Activated CD8-positive, alpha-beta memory T cell treated with anti-CD3 and anti-CD28 coated beads for 24 hours (primary cell): ENCODE measurements around the gene DDI2.
"Not testable (repeated sequence)": the region's sequence is repeated elsewhere in the genome, so short reads cannot be mapped to it uniquely, and the experiment has no call there.

Source experiments
- DNase-seq: peaks from one replicate; pipeline ENCODE4 v3.0.0-alpha.2; 2020

Gene DDI2

DNA sequence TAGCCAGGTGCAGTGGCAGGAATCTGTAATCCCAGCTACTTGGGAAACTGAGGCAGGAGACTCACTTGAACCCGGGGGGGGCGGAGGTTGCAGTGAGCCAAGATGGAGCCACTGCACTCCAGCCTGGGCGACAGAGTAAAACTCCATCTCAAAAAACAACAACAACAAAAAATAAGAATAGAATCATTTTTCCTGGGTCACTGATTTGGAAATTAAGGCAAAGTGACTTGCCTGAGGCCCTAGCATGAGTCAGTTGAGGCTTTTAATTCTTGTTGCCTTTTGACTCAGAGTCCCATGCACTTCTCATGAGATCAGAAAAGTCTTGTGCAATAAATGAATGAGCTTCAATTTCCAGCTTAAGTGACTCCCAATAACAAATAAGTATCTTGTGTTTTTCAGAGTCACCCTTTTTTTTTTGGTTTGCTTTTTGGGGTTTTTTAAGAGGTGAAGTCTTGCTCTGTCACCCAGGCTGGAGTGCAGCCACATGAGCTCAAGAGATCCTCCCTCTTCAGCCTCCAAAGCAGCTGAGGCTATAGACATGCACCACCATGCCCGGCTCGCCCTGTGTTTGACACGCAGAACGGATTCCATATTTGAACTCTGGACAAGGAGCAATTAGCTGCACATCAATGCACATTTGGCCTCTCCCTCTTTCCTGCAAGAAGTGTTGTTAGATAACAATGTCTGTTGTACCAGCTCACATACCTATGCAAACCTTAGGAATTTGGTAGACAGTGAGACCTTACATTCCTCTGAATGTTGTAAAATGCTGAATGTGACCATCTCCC, 63.5 kb downstream of the DDI2 start:
- DNase-seq, result no peak

GRCh38 chr1:15681349-15682292, 64.4 kb downstream of the DDI2 start:
- DNase-seq, result no peak

GRCh38 chr1:15682936-15683341, 65.7 kb downstream of the DDI2 start:
- no peak for DNase-seq

GRCh38 chr1:15683345-15684039, 66.2 kb downstream of the DDI2 start:
- no peak for DNase-seq

DNA sequence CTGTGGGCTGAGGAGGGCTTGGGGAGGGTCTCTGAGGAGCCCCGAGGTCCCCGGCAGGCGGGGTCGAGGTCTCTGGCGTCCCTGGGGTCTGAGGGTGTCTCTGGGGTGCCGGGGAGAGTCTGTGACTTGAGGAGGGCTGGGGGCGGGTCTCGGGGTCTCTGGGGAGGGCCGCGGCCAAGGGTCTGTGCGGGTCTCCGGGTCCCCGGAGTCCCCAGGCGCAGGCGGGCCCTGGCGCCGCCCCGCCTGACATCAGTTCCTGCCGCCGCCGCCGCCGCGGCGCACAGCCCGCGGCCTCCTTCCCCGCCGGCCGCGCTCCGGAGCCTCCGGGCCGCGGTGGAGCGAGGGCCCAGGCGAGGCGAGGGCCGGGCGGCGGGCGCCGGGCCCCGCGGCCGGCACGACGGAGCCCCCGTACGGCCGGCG, 66.8 kb downstream of the DDI2 start, which contains the start of gene PLEKHM2:
TSS of gene PLEKHM2 (plus strand) at position 279 of the 420 bp plus-strand sequence. CDS start 239 bp downstream, outside the sequence.
- DNase-seq, result peak; percentile 76

DNA sequence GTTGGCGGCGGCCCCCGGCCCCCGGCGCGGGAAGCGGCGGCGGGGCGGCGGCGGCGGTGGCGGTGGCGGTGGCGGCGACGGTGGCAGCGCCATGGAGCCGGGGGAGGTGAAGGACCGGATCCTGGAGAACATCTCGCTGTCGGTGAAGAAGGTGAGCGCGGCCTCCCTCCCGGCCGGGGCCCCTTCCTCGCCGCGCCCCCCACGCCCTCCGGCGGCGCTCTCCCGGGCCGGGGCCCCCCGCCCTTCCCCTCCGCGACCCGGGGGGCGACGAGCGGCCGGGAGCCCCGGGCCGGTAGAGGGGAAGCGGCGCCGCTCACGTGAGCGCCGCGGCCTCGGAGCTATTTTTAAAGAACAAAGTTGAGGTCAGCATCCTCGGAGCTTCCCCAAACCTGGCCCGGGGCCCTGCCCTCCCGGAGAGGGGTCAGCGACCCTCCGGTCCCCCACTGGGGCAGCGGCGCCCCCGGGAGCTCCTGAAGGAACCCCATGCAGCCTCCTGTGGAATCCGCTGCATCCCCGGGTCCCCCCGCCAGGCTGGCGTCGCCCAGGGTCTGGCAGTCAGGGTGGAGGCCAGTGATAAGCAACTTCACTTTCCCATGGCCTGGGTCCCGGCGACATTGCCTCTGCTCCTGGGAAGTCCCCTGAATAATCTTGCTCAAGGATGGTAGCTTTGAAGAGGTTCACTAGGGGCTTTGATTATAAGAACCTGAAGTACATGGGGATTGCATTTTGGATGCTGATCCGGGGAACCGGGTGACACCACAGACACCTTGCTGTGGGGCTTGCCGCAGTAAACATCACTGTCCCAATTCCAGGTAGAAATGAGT, 67.4 kb downstream of the DDI2 start:
- DNase-seq, result peak; percentile 79

GRCh38 chr1:15685820-15686219, 68.6 kb downstream of the DDI2 start:
- no peak for DNase-seq

DNA sequence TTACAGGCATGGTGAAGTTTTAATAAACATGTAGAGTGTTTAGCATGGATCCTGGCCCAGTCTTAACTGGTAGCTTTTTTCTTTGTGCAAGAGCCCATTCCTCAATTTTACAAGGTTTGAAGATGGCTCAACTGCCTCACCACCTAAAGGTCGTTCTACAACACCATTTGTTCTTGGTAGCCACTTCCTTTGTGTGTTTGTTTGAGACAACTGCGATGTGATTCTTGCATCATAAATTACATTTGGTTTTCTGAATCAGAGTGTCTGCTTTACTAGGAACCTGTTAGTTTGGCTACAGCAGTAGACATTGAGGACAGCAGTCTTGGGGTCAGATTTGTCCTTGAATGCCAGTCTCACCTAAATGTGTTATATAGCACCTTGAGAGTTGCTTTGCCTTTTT, 70.2 kb downstream of the DDI2 start:
- DNase-seq, result no peak

- no peak for DNase-seq
Observed at GRCh38 chr1:15690317-15690716, 73.1 kb downstream of the DDI2 start.

- no peak for DNase-seq
Observed at GRCh38 chr1:15691434-15692032, 74.3 kb downstream of the DDI2 start.

DNA sequence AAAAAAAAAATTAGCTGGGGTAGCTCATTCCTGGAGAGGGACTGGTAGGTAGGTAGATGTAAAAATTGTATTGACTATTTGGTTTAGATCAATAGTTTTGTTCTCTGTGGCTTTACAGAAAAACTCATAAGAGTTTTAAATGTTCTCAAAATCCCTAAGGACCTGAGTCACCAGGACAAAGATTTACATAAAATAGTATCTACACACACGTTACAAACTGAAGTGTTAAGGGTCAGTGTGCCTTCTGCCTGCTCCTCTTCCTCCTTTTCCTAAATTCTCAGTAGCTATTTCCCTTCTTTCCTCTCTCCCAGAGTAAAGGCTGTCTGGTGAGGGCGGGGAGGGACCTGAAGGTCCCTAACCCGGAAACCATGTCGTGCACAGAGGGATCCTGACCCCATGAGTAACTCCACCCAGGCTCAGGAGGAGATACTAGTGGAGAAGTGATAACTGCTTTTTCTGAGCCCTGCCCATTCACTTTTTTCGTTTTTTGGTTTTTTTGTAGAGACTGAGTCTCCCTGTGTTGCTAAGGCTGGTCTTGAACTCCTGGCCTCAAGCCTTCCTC, 74.9 kb downstream of the DDI2 start:
- DNase-seq, result no peak

DNA sequence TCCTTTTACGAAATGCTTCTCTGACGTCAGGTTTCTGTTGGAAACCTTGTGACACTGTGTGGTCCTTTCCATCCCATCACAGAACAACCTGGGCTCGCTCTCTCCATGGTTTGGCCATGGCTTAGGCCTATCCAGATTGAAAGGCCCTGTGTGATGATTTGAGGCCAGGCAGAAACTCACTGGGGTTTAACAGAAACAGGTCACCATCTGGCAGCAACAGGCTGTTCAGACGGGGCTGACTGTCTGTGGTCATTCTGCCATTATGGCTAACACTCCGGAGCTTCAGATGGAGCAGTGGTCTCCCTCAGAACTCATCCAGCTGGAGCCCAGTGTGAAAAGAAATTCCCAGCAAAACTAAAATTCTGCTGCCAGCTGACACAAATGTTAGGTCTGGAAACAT, 76.1 kb downstream of the DDI2 start:
- no peak for DNase-seq

DNA sequence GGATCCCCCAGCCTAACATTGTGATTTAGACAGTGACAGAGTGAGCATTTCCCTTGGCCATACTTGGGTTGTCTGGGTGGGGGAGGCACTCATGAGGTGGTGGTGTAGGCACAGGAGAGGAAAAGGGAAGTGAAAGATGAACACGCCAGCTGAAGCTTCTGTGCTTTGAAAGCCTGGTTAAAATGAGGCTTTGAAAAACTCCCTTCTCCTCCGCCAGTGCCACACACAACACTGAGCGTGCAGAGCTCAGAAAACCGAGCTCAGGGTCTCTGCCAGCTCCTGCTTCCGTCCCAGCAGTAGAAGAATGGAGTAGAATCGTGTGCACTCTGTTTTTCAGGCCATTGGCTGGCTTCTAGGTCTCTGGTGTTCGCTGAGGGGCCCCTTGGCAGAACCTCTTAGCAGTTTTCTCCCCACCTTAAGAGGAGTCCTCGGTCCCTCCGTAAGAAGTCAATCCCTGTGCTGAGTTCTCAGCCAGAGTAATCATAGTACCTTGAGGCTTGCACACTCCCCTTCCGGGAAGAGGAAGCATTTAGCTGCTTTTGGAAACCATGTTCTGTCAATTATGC, 79.8 kb downstream of the DDI2 start:
- DNase-seq, result peak; percentile 66

GRCh38 chr1:15698201-15698600, 80.9 kb downstream of the DDI2 start:
- no peak for DNase-seq

DNA sequence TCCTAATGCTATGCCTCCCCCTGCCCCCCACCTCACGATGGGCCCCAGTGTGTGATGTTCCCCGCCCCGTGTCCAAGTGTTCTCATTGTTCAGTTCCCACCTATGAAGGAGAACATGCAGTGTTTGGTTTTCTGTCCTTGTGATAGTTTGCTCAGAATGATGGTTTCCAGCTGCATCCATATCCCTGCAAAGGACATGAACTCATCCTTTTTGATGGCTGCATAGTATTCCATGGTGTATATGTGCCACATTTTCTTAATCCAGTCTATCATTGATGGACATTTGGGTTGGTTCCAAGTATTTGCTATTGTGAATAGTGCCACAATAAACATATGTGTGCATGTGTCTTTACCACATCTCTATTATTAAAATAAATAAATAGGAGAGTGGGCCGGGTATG, 82.1 kb downstream of the DDI2 start:
- DNase-seq, result not testable (repeated sequence)

DNA sequence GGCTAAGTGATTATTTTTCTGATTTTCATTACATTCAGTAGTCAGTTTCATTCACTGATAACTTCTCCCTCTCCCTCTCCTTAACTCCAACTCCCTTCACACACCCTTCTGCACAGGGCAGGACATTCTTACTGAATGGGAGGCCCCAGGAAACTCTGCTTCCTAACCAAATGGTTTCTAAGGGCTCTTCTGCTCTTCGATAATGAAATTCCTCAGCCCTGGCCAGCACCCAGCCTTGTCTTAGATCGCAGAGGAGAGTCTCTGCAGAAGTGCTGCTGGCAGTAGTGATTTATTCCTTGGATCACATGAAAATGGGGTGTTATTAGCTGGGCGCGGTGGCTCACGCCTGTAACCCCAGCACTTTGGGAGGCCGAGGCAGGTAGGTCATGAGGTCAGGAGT, 83.2 kb downstream of the DDI2 start:
- no peak for DNase-seq

GRCh38 chr1:15701784-15702183, 84.5 kb downstream of the DDI2 start:
- DNase-seq, result no peak

DNA sequence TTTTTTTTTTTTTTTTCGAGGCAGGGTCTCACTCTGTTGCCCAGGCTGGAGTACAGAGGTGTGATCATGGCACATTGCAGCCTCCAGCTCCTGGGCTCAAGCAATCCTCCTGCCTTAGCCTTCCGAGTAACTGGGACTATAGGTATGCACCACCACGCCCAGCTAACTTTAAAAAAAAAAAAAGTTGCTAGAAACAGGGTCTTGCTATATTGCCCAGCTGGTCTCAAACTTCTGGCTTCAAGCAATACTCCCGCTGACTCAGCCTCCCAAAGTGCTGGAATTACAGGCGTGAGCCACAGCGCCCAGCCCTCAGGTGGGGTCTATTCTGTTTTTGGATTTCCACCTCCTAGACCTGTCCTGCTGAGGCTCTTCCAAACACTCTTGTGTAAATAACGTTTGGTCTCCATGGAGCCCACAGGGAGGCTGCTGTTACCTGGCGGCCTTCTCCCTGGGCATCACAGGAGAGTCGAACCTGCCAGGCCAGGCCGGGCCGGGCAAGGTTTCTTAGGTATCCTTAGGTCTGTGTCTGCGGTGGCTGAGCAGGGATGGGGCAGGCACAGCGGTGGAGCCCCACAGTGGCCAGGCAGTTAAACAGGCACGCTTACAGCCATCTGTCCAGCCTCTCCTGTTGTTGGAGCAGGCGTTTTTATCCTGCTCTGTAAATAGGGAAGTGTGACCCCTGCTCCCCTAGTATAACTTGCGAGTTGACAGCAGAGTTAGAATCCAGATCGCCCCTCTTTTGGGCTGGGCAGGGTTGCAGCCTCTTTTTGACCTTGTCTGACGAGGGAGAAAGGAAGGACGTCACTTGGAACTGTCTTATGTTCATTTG, 85.7 kb downstream of the DDI2 start:
- no peak for DNase-seq

DNA sequence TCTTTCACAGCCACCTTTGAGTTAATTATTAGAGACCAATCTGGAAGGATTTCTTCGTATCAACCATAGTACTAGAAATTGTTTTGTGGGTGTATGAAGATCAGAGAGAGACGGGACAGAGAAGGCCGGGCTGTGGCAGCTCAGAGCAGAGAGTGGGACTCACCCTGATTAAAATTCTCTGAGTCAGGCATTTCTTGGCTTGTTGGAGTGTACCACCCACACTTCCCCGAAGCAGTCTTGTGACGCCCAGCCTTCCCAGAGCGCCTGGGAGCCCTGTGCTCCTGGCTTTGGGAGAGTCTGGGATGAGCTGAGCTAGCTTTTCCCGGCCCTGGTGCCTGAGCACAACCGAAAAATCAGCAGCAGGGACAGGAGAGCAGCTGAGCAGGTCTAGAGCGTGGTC, 86.3 kb downstream of the DDI2 start:
- no peak for DNase-seq

- no peak for DNase-seq
Observed at GRCh38 chr1:15704526-15705183, 87.4 kb downstream of the DDI2 start.
